Memory B cell (primary cell): ENCODE measurements around the gene ARID3A.

Experiments
- ATAC-seq: fragments of 150-1000 bp; cut with Tn5 transposase; 2 replicates; pipeline ENCODE4 v1.10.0; 2021; ENCODE audit warnings: low read depth, mild to moderate bottlenecking, moderate library complexity
- DNase-seq, 2 donors: peaks; one replicate each; pipeline ENCODE4 v3.0.0; 2022; ENCODE audit warnings: low spot score in 2 of 2
- H3K27ac Mint-ChIP-seq: one replicate; pipeline ENCODE4 v1.8.0; 2022; ENCODE audit warnings: mild to moderate bottlenecking, moderate library complexity, mixed read lengths
- H3K27me3 Mint-ChIP-seq: one replicate; pipeline ENCODE4 v1.8.0; 2022; ENCODE audit warnings: mixed read lengths
- H3K36me3 Mint-ChIP-seq: one replicate; pipeline ENCODE4 v1.8.0; 2022; ENCODE audit warnings: mild to moderate bottlenecking, mixed read lengths
- H3K4me1 Mint-ChIP-seq: one replicate; pipeline ENCODE4 v1.8.0; 2022; ENCODE audit warnings: mixed read lengths
- H3K4me3 Mint-ChIP-seq: one replicate; pipeline ENCODE4 v1.8.0; 2022; ENCODE audit warnings: mild to moderate bottlenecking, moderate library complexity, mixed read lengths
- H3K9me3 Mint-ChIP-seq: one replicate; pipeline ENCODE4 v1.8.0; 2022; ENCODE audit warnings: mixed read lengths

Gene ARID3A

DNA sequence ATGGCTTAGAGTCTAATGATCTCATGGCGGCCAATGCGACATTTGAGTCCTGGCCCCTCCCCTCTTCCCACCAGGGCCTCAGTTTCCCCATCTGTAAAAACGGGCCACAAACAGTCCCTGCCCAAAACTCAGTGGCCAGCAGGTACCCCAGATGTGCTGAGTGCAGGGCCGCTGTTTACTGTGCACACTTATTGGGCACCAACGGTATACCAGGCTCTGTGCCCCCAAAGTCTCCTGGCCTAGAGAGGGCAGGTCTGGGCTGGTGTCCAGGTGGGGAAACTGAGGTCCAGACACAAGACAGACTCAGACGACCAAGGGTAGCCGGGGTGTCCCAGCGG lies 34.7 kb downstream of the ARID3A start:
- peaks cover 16% of the 10 kb centered on the region for H3K36me3 Mint-ChIP-seq
- DNase-seq (no peak), ATAC-seq (no peak)
- no peak overlapping the region for H3K4me3 Mint-ChIP-seq
- H3K4me1 Mint-ChIP-seq = peaks cover 2% of the 10 kb centered on the region
- no peak overlapping the region for H3K27ac Mint-ChIP-seq
- no peaks in the 10 kb centered on the region for H3K9me3 Mint-ChIP-seq
- no peaks in the 10 kb centered on the region for H3K27me3 Mint-ChIP-seq

GRCh38 chr19:961866-962620 lies 36.2 kb downstream of the ARID3A start:
- no peak for DNase-seq
- no peak for ATAC-seq
- H3K27me3 Mint-ChIP-seq = no peaks in the 10 kb centered on the region
- no peak overlapping the region for H3K4me3 Mint-ChIP-seq
- H3K36me3 Mint-ChIP-seq = peaks cover 23% of the 10 kb centered on the region
- no peaks in the 10 kb centered on the region for H3K9me3 Mint-ChIP-seq
- H3K4me1 Mint-ChIP-seq = peaks cover 2% of the 10 kb centered on the region
- H3K27ac Mint-ChIP-seq = no peak overlapping the region

DNA sequence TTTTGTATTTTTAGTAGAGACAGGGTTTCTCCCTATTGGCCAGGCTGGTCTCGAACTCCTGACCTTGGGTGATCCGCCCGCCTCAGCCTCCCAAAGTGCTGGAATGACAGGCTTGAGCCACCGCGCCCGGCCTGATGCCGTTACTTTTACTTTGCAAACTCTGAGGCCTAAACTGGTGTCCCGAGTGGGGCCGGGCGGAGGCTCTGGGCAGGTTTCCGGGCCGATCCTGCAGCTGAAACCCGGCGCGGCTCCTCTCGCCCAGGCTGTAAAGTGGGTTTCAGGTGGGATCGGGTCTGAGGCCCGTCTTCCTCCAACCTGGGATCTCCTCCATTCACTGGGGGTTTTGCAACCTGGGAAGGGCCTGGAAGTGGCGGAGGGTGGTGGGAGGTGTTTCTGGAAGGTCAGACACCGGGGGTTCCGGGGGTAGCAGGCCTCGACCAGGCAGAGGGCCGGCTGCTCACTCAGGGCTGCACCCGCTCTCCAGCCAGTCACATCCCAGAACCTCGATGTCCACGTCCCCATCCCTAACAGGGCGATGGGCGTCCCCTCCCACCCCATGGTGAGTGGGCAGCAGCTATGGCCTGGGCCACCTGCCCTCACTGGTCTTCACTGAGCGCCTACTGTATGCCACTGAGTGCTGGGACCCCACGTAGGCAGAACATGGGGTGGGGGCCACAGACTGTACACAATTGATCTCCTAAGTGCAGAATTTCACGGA lies 37.0 kb downstream of the ARID3A start:
- DNase-seq (no peak), ATAC-seq (no peak)
- Mint-ChIP-seq H3K9me3 (no peaks in the 10 kb centered on the region), H3K27me3 (no peaks in the 10 kb centered on the region), H3K4me3 (no peak overlapping the region), H3K36me3 (peaks cover 27% of the 10 kb centered on the region), H3K4me1 (peaks cover 2% of the 10 kb centered on the region), H3K27ac (no peak overlapping the region)

DNA sequence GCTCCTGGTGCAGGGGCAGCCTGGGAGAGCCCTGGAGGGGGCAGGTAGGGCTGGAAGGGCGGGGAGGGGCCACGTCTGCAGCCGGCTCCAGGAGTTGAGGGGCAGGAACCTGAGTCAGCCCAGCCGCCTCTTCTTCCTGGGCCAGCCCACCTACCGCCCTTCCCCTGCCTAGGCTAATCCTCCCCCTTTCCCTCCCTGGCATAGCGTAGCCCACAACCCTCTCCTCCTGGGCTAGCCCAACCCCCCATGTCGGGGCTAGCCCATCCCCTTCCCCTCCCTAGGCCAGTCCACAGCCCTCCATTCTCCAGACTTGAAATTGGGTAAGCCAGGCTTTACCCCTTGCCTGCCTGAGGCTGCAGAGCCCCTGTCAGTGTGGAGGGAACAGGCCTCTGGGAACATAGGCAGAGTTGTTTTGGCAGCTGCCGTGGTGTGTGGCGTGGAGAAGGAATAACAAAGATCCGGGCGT lies 37.7 kb downstream of the ARID3A start:
- Mint-ChIP-seq H3K27me3 (no peaks in the 10 kb centered on the region), H3K9me3 (no peaks in the 10 kb centered on the region), H3K27ac (no peak overlapping the region), H3K4me1 (peaks cover 2% of the 10 kb centered on the region), H3K36me3 (peaks cover 30% of the 10 kb centered on the region), H3K4me3 (no peak overlapping the region)
- ATAC-seq = no peak
- no peak for DNase-seq

DNA sequence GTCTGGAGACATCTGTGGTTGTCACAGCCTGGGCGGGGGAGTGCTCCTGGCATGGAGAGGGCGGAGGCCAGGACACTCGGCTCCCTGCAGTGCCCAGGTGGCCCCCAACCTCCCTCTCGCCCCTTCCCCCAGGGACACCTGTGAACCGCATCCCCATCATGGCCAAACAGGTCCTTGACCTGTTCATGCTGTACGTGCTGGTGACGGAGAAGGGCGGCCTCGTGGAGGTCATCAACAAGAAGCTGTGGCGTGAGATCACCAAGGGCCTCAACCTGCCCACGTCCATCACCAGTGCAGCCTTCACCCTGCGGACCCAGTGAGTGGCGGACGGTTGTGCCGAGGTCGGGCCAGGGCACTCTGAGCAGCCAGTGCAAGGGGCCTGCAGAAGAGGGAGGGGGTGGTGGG lies 38.3 kb downstream of the ARID3A start:
- H3K27me3 Mint-ChIP-seq = no peaks in the 10 kb centered on the region
- peaks cover 30% of the 10 kb centered on the region for H3K36me3 Mint-ChIP-seq

DNA sequence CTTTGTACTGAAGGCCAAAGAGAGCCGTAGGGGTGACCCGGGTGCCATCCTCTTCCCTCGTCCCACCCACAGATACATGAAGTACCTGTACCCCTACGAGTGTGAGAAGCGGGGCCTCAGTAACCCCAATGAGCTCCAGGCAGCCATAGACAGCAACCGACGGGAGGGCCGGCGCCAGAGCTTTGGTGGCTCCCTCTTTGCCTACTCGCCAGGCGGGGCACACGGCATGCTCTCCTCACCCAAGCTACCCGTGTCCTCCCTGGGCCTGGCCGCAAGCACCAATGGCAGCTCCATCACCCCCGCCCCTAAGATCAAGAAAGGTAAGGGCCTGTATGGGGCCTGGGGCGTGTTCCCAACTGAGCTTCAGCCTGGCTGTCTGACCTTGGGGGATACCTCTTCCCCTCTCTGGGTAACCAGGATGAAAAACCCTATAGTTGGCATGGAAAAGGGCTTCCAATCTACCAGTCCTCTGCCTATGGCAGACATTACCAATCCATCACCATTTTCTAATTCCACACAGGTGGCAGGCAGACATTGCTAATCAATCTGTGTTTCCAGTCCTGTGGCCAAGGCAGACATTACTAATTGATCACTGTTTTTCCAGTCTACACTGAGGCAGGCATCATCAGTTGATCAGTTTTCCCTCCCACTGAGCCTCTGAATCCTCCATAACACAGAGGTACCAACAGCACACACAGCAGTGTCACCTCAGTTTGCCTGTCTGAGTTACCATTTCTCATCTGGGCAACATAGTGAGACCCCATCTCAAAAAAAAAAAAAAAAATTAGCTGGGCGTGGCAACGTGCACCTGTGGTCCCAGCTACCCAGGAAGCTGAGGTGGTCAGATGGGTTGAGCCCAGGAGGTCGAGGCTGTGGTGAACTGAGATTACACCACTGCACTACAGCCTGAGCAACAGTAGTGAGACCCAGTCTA lies 39.2 kb downstream of the ARID3A start:
- no peak overlapping the region for H3K27ac Mint-ChIP-seq
- ATAC-seq (no peak), DNase-seq (no peak)
- H3K4me3 Mint-ChIP-seq = no peak overlapping the region
- H3K4me1 Mint-ChIP-seq = peaks cover 2% of the 10 kb centered on the region
- peaks cover 29% of the 10 kb centered on the region for H3K36me3 Mint-ChIP-seq
- H3K9me3 Mint-ChIP-seq = no peaks in the 10 kb centered on the region
- no peaks in the 10 kb centered on the region for H3K27me3 Mint-ChIP-seq

More for the DNA sequence above, 38.3 kb downstream of the ARID3A start:
- H3K27ac Mint-ChIP-seq = no peak overlapping the region
- ATAC-seq = no peak
- peaks cover 2% of the 10 kb centered on the region for H3K4me1 Mint-ChIP-seq
- no peak overlapping the region for H3K4me3 Mint-ChIP-seq
- no peaks in the 10 kb centered on the region for H3K9me3 Mint-ChIP-seq
- DNase-seq = no peak

- peaks cover 2% of the 10 kb centered on the region for H3K4me1 Mint-ChIP-seq
- no peak for DNase-seq
- H3K27ac Mint-ChIP-seq = no peak overlapping the region
- H3K4me3 Mint-ChIP-seq = no peak overlapping the region
- H3K36me3 Mint-ChIP-seq = peaks cover 35% of the 10 kb centered on the region
- H3K9me3 Mint-ChIP-seq = peaks cover 4% of the 10 kb centered on the region
- H3K27me3 Mint-ChIP-seq = no peaks in the 10 kb centered on the region
- ATAC-seq = no peak
Measured at GRCh38 chr19:966485-967088, 40.8 kb downstream of the ARID3A start.

DNA sequence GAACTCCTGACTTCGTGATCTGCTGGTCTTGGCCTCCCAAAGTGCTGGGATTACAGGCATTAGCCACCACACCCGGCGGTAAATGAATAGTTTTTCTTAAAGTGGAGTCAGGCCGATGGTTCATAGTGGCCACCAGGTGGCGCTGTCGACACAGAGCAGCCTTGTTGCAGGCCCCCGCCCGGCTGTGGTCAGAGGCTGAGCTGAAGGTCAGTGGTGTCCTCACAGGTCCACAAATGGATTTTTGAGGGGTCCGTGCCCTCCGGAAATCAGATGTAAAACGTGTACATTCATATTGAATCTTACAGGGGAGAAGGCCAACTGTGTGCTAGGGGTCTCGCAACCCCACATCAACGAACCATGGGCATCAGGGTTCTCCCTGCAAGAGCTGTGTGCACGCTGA lies 44.9 kb downstream of the ARID3A start:
- no peak for DNase-seq
- Mint-ChIP-seq H3K36me3 (peaks cover 28% of the 10 kb centered on the region), H3K4me3 (no peak overlapping the region), H3K27ac (peak overlapping the region; percentile 63), H3K27me3 (no peaks in the 10 kb centered on the region), H3K9me3 (peaks cover 4% of the 10 kb centered on the region), H3K4me1 (no peaks in the 10 kb centered on the region)
- no peak for ATAC-seq

- Mint-ChIP-seq H3K27me3 (no peaks in the 10 kb centered on the region), H3K27ac (no peak overlapping the region), H3K4me3 (no peak overlapping the region), H3K9me3 (peaks cover 4% of the 10 kb centered on the region), H3K36me3 (peaks cover 21% of the 10 kb centered on the region), H3K4me1 (no peaks in the 10 kb centered on the region)
- ATAC-seq = no peak
- no peak for DNase-seq
Measured at GRCh38 chr19:971795-972194, 46.0 kb downstream of the ARID3A start.

- ATAC-seq = no peak
- Mint-ChIP-seq H3K27me3 (no peaks in the 10 kb centered on the region), H3K9me3 (peaks cover 4% of the 10 kb centered on the region)
Measured at GRCh38 chr19:972281-972680, 46.4 kb downstream of the ARID3A start.

GRCh38 chr19:973726-974563 lies 48.1 kb downstream of the ARID3A start:
- no peaks in the 10 kb centered on the region for H3K27me3 Mint-ChIP-seq
- no peaks in the 10 kb centered on the region for H3K4me1 Mint-ChIP-seq
- peaks cover 14% of the 10 kb centered on the region for H3K36me3 Mint-ChIP-seq
- DNase-seq = no peak
- H3K4me3 Mint-ChIP-seq = no peak overlapping the region
- no peak overlapping the region for H3K27ac Mint-ChIP-seq
- peaks cover 4% of the 10 kb centered on the region for H3K9me3 Mint-ChIP-seq
- no peak for ATAC-seq

More at GRCh38 chr19:972281-972680, 46.4 kb downstream of the ARID3A start:
- no peak overlapping the region for H3K4me3 Mint-ChIP-seq
- no peak for DNase-seq
- H3K36me3 Mint-ChIP-seq = peaks cover 19% of the 10 kb centered on the region
- H3K4me1 Mint-ChIP-seq = no peaks in the 10 kb centered on the region
- no peak overlapping the region for H3K27ac Mint-ChIP-seq

- peaks cover 14% of the 10 kb centered on the region for H3K36me3 Mint-ChIP-seq
- DNase-seq (no peak), ATAC-seq (no peak)
- no peak overlapping the region for H3K27ac Mint-ChIP-seq
- H3K4me3 Mint-ChIP-seq = no peak overlapping the region
- H3K27me3 Mint-ChIP-seq = no peaks in the 10 kb centered on the region
- no peaks in the 10 kb centered on the region for H3K4me1 Mint-ChIP-seq
- H3K9me3 Mint-ChIP-seq = peaks cover 4% of the 10 kb centered on the region
Measured at GRCh38 chr19:974564-975257, 48.9 kb downstream of the ARID3A start.
